ENCODE results near the gene SRPK1. TPM values are rescaled to one million over a fixed set of nuclear protein-coding genes. Genes with fewer than 3 reads are reported as not detected.
A peak's percentile ranks its signal among the peaks of the same experiment; 100 is the strongest.

The SRPK1 gene
- total RNA-seq, 1 donor from 2014 or later, result 74.3 TPM

DNA sequence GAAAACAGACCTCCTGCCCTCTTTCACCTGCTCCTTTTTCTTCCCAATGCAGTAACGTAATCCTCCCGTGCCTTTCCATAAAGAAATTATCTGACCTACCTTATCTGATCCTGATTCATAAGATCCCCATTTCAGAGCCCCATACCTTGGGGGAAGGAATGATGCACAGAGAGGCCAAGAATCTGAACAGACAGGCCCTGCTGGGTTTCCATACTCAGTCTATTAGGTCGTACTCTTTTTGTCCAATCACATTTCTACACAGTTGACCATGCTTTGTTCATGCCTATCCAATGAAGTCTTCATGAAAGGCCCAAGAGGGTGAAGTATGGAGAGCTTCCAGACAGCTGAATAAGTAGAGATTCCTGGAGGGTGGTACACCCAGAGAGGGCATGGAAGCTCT is 25.3 kb downstream of the SRPK1 start:
- H3K27ac Mint-ChIP-seq, result peak overlapping the region; percentile 54

DNA sequence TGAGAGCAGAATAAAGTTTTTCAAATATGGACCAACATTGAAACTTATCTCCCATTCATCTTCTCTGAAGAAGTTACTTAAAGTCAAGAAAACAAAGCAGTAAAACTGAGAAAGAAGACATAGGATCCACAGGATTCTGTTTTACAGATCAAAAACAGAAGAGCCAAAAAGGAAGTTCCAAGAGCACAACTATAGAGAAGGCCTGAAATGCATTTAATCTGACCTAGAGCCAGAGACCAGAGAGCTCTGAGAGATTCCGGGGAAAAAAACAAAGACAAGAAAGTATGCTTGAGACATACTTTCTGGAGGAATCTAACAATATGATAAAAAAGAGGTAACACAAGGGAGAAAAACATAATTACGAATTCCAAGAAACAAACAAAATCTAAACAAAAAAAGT is 26.1 kb downstream of the SRPK1 start:
- TF ChIP-seq CTCF (IDR thresholded peaks at IDR 0.05; ENCODE audit: unreplicated experiment), result no peak
- Mint-ChIP-seq H3K4me3 (ENCODE audit: low read depth) (no peak overlapping the region), H3K36me3 (ENCODE audit: insufficient read depth) (peaks cover 22% of the 10 kb centered on the region), H3K4me1 (ENCODE audit: low read depth) (peaks cover 11% of the 10 kb centered on the region), H3K27ac (no peak overlapping the region), H3K9me3 (ENCODE audit: low read depth) (no peaks in the 10 kb centered on the region), H3K27me3 (no peaks in the 10 kb centered on the region)
- no peak for DNase-seq (ENCODE audit: low spot score, unreplicated experiment)

More for the DNA sequence above, 25.3 kb downstream of the SRPK1 start:
- DNase-seq (ENCODE audit: low spot score, unreplicated experiment), result no peak
- Mint-ChIP-seq H3K4me1 (ENCODE audit: low read depth) (peaks cover 11% of the 10 kb centered on the region), H3K9me3 (ENCODE audit: low read depth) (no peaks in the 10 kb centered on the region), H3K27me3 (no peaks in the 10 kb centered on the region), H3K36me3 (ENCODE audit: insufficient read depth) (peaks cover 24% of the 10 kb centered on the region), H3K4me3 (ENCODE audit: low read depth) (no peak overlapping the region)
- no peak for TF ChIP-seq CTCF (IDR thresholded peaks at IDR 0.05; ENCODE audit: unreplicated experiment)

DNA sequence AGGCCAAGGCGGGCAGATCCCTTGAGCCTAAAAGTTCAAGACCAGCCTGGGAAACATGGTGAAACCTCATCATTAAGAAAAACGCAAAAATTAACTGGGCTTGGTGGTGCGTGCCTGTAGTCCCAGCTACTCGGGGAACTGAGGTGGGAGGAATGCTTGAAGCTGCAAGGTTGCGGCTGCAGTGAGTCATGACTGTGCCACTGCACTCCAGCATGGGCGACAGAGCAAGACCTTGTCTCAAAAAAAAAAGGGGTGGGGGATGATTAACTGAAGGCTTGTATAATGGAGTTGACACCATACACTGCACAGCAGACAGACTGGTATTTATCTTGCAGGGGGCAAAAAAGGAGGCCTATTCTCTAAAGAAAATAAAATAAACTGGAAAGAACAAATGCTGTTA is 27.7 kb downstream of the SRPK1 start:
- Mint-ChIP-seq H3K36me3 (ENCODE audit: insufficient read depth) (peaks cover 17% of the 10 kb centered on the region), H3K4me1 (ENCODE audit: low read depth) (peaks cover 11% of the 10 kb centered on the region), H3K27me3 (no peaks in the 10 kb centered on the region), H3K9me3 (ENCODE audit: low read depth) (no peaks in the 10 kb centered on the region), H3K4me3 (ENCODE audit: low read depth) (no peak overlapping the region), H3K27ac (no peak overlapping the region)
- TF ChIP-seq CTCF (IDR thresholded peaks at IDR 0.05; ENCODE audit: unreplicated experiment), result no peak
- DNase-seq (ENCODE audit: low spot score, unreplicated experiment), result no peak

GRCh38 chr6:35892482-35892881 is 28.4 kb downstream of the SRPK1 start:
- H3K27me3 Mint-ChIP-seq, result no peaks in the 10 kb centered on the region
- H3K4me3 Mint-ChIP-seq (ENCODE audit: low read depth), result no peak overlapping the region
- H3K4me1 Mint-ChIP-seq (ENCODE audit: low read depth), result peaks cover 11% of the 10 kb centered on the region
- no peaks in the 10 kb centered on the region for H3K9me3 Mint-ChIP-seq (ENCODE audit: low read depth)
- no peak overlapping the region for H3K27ac Mint-ChIP-seq
- peaks cover 15% of the 10 kb centered on the region for H3K36me3 Mint-ChIP-seq (ENCODE audit: insufficient read depth)
- no peak for DNase-seq (ENCODE audit: low spot score, unreplicated experiment)
- no peak for TF ChIP-seq CTCF (IDR thresholded peaks at IDR 0.05; ENCODE audit: unreplicated experiment)

- H3K27me3 Mint-ChIP-seq, result no peaks in the 10 kb centered on the region
- H3K36me3 Mint-ChIP-seq (ENCODE audit: insufficient read depth), result peaks cover 46% of the 10 kb centered on the region
- H3K27ac Mint-ChIP-seq, result no peak overlapping the region
These were observed 41.7 kb downstream of the SRPK1 start for GRCh38 chr6:35879151-35879550.

More at GRCh38 chr6:35879151-35879550, 41.7 kb downstream of the SRPK1 start:
- H3K4me1 Mint-ChIP-seq (ENCODE audit: low read depth), result no peaks in the 10 kb centered on the region
- H3K4me3 Mint-ChIP-seq (ENCODE audit: low read depth), result no peak overlapping the region
- peaks cover 21% of the 10 kb centered on the region for H3K9me3 Mint-ChIP-seq (ENCODE audit: low read depth)
- DNase-seq (ENCODE audit: low spot score, unreplicated experiment), result no peak
- no peak for TF ChIP-seq CTCF (IDR thresholded peaks at IDR 0.05; ENCODE audit: unreplicated experiment)

All from progenitor cell of endocrine pancreas (in vitro differentiated cells).